HepG2 (cell line): ENCODE measurements around the gene LAMA5. TPM values are rescaled to one million over a fixed set of nuclear protein-coding genes. Genes with fewer than 3 reads are reported as not detected.
A peak's percentile ranks its signal among the peaks of the same experiment; 100 is the strongest.

Source experiments
- CC2D1A ChIP-seq: sonication (generic); formaldehyde crosslinking; IDR thresholded peaks from 2 replicates; pipeline ENCODE4 v1.8.1; 2023; ENCODE audit warnings: mild to moderate bottlenecking, missing genetic modification reagents
- GFI1 ChIP-seq: sonication (generic); formaldehyde crosslinking; IDR thresholded peaks from 2 replicates; pipeline ENCODE4 v1.5.0; 2020; ENCODE audit warnings: missing genetic modification reagents, mild to moderate bottlenecking, borderline replicate concordance
- IRF2 ChIP-seq: IDR thresholded peaks from 2 replicates; pipeline ENCODE4 v1.6.1; 2018; ENCODE audit warnings: missing genetic modification reagents, missing compliant biosample characterization
- KLF13 ChIP-seq: sonication (generic); formaldehyde crosslinking; IDR thresholded peaks from 2 replicates; pipeline ENCODE4 v1.4.0; 2020; ENCODE audit warnings: mild to moderate bottlenecking, missing genetic modification reagents
- MAZ ChIP-seq, 2 experiments: sonication (generic) in 1 of 2; formaldehyde crosslinking in 1 of 2; IDR thresholded peaks; 2 replicates each; pipeline versions ENCODE4 v1.5.0 to v1.6.1; 2012 to 2020; ENCODE audit warnings: low read depth in 2 of 2, mild to moderate bottlenecking in 2 of 2, borderline replicate concordance in 1 of 2, improper control_type of control experiment in 1 of 2, low read length in 1 of 2, missing genetic modification reagents in 1 of 2, moderate library complexity in 1 of 2
- PITX1 ChIP-seq: sonication (generic); formaldehyde crosslinking; IDR thresholded peaks from 2 replicates; pipeline ENCODE4 v1.5.1; 2020; ENCODE audit warnings: mild to moderate bottlenecking, missing genetic modification reagents
- SALL2 ChIP-seq: sonication (generic); formaldehyde crosslinking; IDR thresholded peaks from 2 replicates; pipeline ENCODE4 v1.8.1; 2023; ENCODE audit warnings: mild to moderate bottlenecking, missing genetic modification reagents, inconsistent platforms
- SATB2 ChIP-seq: sonication (generic); formaldehyde crosslinking; IDR thresholded peaks from 2 replicates; pipeline ENCODE4 v1.5.0; 2020; ENCODE audit warnings: missing genetic modification reagents
- ZNF124 ChIP-seq: sonication (generic); formaldehyde crosslinking; IDR thresholded peaks from 2 replicates; pipeline ENCODE4 v1.4.0; 2020; ENCODE audit warnings: missing genetic modification reagents
- ZNF136 ChIP-seq: sonication (generic); formaldehyde crosslinking; IDR thresholded peaks from 2 replicates; pipeline ENCODE4 v1.8.1; 2022; ENCODE audit warnings: low read depth, mild to moderate bottlenecking, moderate library complexity, missing genetic modification reagents
- ZNF160 ChIP-seq: sonication (generic); formaldehyde crosslinking; IDR thresholded peaks from 2 replicates; pipeline ENCODE4 v1.8.0; 2022; ENCODE audit warnings: mild to moderate bottlenecking, inconsistent platforms, missing genetic modification reagents
- ZNF30 ChIP-seq: sonication (generic); formaldehyde crosslinking; IDR thresholded peaks from 2 replicates; pipeline ENCODE4 v1.5.0; 2020; ENCODE audit warnings: mild to moderate bottlenecking, missing genetic modification reagents
- ZNF746 ChIP-seq: sonication (generic); formaldehyde crosslinking; IDR thresholded peaks from 2 replicates; pipeline ENCODE4 v1.8.0; 2022; ENCODE audit warnings: mild to moderate bottlenecking, missing genetic modification reagents
- ZNF768 ChIP-seq: sonication (generic); formaldehyde crosslinking; IDR thresholded peaks from 2 replicates; pipeline ENCODE4 v1.4.0; 2020; ENCODE audit warnings: missing genetic modification reagents
- polyA plus RNA-seq, 8 experiments: library from polyadenylated mRNA; depleted of rRNA in 3 of 8; stranded (reverse) in 7 of 8; unstranded in 1 of 8; fragments of >200 nt; fragmentation: Illumina TruSeq in 4 of 8; extraction: Trizol in 4 of 8; gene quantifications; 2 replicates each; pipeline versions ENCODE4 v1.2.1 to v1.2.3, GENCODE V29; 2011 to 2016; ENCODE audit warnings: low read depth in 4 of 8, missing spikeins in 1 of 8, mixed read lengths in 1 of 8; ENCODE audit not compliant: insufficient read depth in 1 of 8
- total RNA-seq, 5 experiments: library from RNA; depleted of rRNA; stranded (reverse); fragments of >200 nt; fragmentation: Illumina TruSeq; extraction: Trizol; gene quantifications; 2 replicates each; pipeline ENCODE4 v1.2.3, GENCODE V29; 2016; ENCODE audit warnings: low read depth in 1 of 5
- TF ChIP-seq, protein P1 (sequence below): sonication (generic); formaldehyde crosslinking; IDR thresholded peaks from 2 replicates; pipeline ENCODE4 v1.5.1; 2020; ENCODE audit warnings: missing genetic modification reagents, mild to moderate bottlenecking, borderline replicate concordance
- TF ChIP-seq, protein P2 (sequence below): sonication (generic); formaldehyde crosslinking; IDR thresholded peaks from 2 replicates; pipeline ENCODE4 v1.4.0; 2020; ENCODE audit warnings: missing genetic modification reagents, borderline replicate concordance
- TF ChIP-seq, protein P3 (sequence below): sonication (generic); formaldehyde crosslinking; IDR thresholded peaks from 2 replicates; pipeline ENCODE4 v1.4.0; 2020; ENCODE audit warnings: mild to moderate bottlenecking, missing genetic modification reagents
- TF ChIP-seq, protein P4 (sequence below): sonication (generic); formaldehyde crosslinking; IDR thresholded peaks from 2 replicates; pipeline ENCODE4 v1.4.0; 2020; ENCODE audit warnings: missing genetic modification reagents
- TF ChIP-seq, protein P5 (sequence below): sonication (generic); formaldehyde crosslinking; IDR thresholded peaks from 2 replicates; pipeline ENCODE4 v1.5.1; 2020; ENCODE audit warnings: missing genetic modification reagents, mild to moderate bottlenecking, borderline replicate concordance

LAMA5 gene
- total and polyA plus RNA-seq, 2 of the 13 experiments (the other 11 are each of a cell fraction or from before 2014, with no cell fraction given): 21.0 to 44.7 TPM

DNA sequence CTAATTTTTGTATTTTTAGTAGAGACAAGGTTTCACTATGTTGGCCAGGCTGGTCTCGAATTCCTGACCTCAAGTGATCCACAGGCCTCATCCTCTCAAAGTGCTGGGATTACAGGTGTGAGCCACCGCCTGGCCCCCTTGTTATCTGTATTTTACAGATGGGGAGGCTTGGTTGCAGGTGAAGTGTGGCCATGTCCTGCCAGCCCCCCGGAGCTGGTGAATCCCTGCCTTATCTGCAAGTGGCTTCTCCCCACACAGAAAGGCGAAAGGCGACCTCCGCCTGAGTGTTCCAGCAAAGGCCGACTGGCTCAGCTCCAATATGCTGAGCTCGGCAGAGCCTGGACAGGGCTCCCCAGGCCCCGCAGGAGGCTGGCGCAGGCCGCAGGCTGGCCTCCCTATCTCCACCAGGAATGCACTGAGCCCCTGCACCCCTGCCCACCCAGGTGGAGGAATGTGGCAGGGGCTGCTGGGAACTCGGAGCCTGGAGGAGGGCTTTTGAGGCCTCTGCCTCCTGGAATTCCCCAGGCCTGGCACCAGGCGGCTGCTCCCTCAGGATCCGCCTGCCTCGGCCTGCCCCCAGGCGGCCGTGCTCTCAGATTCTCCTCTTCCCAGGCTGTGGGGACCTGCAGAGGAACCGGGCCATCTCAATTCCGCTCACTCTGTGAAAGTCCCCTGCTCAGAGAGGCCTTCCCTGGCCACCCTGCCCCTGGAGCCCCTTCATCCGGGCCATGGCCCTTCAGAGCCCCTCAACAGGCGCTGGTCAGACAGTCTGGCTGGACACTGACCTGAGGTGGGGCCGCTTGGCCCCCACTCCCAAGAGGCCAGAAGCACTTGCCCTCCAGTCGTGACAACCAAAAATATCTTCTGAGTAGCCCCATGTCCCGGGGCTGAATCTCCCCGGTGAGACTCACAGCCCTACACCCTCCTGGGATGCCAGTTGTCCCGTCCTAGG, 9.3 kb upstream of the LAMA5 start (continued):
- TF ChIP-seq, protein P1, sequence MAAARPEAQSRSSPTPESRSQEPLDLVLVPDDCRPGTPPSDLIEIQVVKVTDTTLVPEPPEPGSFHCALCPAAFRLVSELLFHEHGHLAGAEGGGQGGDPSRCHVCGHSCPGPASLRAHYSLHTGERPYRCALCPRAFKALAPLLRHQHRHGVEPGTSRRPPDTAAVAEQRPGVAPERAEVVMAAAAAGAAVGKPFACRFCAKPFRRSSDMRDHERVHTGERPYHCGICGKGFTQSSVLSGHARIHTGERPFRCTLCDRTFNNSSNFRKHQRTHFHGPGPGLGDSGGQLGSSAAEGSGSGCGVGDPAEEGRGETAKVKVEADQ: peak; percentile 89; the same call in 1 of the 2 replicates
- TF ChIP-seq ZNF160 (CRISPR knock-in tag): peak; percentile 64; the same call in 1 of the 2 replicates
- TF ChIP-seq ZNF746 (CRISPR knock-in tag): no peak
- TF ChIP-seq ZNF136: peak; percentile 78; the same call in 1 of the 2 replicates
- peak; percentile 89; the same call in 1 of the 2 replicates for TF ChIP-seq MAZ (IDR thresholded peaks at IDR 0.05; ENCODE audit: borderline replicate concordance, low read depth, low read length)
- peak; percentile 86; the same call in 1 of the 2 replicates for TF ChIP-seq MAZ (CRISPR knock-in tag; IDR thresholded peaks at IDR 0.05; ENCODE audit: low read depth)
- TF ChIP-seq, protein P2, sequence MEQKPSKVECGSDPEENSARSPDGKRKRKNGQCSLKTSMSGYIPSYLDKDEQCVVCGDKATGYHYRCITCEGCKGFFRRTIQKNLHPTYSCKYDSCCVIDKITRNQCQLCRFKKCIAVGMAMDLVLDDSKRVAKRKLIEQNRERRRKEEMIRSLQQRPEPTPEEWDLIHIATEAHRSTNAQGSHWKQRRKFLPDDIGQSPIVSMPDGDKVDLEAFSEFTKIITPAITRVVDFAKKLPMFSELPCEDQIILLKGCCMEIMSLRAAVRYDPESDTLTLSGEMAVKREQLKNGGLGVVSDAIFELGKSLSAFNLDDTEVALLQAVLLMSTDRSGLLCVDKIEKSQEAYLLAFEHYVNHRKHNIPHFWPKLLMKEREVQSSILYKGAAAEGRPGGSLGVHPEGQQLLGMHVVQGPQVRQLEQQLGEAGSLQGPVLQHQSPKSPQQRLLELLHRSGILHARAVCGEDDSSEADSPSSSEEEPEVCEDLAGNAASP (CRISPR knock-in tag): peak; percentile 75; the same call in 1 of the 2 replicates
- peak; percentile 6; the same call in 1 of the 2 replicates for TF ChIP-seq ZNF30 (CRISPR knock-in tag)
- peak; percentile 47; the same call in 1 of the 2 replicates for TF ChIP-seq IRF2 (CRISPR knock-in tag)
- TF ChIP-seq, protein P3, sequence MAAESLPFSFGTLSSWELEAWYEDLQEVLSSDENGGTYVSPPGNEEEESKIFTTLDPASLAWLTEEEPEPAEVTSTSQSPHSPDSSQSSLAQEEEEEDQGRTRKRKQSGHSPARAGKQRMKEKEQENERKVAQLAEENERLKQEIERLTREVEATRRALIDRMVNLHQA (CRISPR knock-in tag): no peak
- peak; percentile 85 for TF ChIP-seq PITX1
- TF ChIP-seq, protein P4, sequence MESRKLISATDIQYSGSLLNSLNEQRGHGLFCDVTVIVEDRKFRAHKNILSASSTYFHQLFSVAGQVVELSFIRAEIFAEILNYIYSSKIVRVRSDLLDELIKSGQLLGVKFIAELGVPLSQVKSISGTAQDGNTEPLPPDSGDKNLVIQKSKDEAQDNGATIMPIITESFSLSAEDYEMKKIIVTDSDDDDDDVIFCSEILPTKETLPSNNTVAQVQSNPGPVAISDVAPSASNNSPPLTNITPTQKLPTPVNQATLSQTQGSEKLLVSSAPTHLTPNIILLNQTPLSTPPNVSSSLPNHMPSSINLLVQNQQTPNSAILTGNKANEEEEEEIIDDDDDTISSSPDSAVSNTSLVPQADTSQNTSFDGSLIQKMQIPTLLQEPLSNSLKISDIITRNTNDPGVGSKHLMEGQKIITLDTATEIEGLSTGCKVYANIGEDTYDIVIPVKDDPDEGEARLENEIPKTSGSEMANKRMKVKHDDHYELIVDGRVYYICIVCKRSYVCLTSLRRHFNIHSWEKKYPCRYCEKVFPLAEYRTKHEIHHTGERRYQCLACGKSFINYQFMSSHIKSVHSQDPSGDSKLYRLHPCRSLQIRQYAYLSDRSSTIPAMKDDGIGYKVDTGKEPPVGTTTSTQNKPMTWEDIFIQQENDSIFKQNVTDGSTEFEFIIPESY (CRISPR knock-in tag): peak; percentile 72; the same call in 1 of the 2 replicates
- TF ChIP-seq CC2D1A (CRISPR knock-in tag): no peak
- TF ChIP-seq KLF13: no peak
- TF ChIP-seq ZNF124 (CRISPR knock-in tag): no peak
- 0 out of 2 replicates have a peak, but pooled peaks have one; percentile 43 for TF ChIP-seq SATB2 (CRISPR knock-in tag)
- TF ChIP-seq, protein P5, sequence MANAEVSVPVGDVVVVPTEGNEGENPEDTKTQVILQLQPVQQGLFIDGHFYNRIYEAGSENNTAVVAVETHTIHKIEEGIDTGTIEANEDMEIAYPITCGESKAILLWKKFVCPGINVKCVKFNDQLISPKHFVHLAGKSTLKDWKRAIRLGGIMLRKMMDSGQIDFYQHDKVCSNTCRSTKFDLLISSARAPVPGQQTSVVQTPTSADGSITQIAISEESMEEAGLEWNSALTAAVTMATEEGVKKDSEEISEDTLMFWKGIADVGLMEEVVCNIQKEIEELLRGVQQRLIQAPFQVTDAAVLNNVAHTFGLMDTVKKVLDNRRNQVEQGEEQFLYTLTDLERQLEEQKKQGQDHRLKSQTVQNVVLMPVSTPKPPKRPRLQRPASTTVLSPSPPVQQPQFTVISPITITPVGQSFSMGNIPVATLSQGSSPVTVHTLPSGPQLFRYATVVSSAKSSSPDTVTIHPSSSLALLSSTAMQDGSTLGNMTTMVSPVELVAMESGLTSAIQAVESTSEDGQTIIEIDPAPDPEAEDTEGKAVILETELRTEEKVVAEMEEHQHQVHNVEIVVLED (CRISPR knock-in tag): peak; percentile 57; the same call in 1 of the 2 replicates
- TF ChIP-seq SALL2 (CRISPR knock-in tag): peak; percentile 25; the same call in 1 of the 2 replicates
- TF ChIP-seq GFI1 (CRISPR knock-in tag): no peak
- peak; percentile 85 for TF ChIP-seq ZNF768 (CRISPR knock-in tag)
